HEK293 (cell line): ENCODE results near the gene NCSTN.

ENCODE experiments used
- CTCF ChIA-PET: fragments of 350-600 bp; formaldehyde crosslinking; extraction: SDS; loops from one replicate; lab custom pipeline; 2021; ENCODE audit warnings: antibody characterized with exemption; lab: Yijun Ruan, JAX
- POLR2A ChIA-PET: fragments of 300-600 bp; formaldehyde crosslinking; extraction: SDS; loops from one replicate; lab custom pipeline; 2020; ENCODE audit warnings: antibody characterized with exemption, inconsistent platforms; lab: Yijun Ruan, JAX
- H3K27ac ChIP-seq: fragments of 200-500 bp; sonication (Bioruptor generic); 2 replicates; pipeline ENCODE4 v1.5.1; 2014; ENCODE audit warnings: low read depth, low read length, control low read depth, inconsistent platforms; ENCODE audit errors: extremely low read depth
- H3K36me3 ChIP-seq, 2 experiments: fragments of 200-500 bp in 1 of 2; sonication (Bioruptor generic) in 1 of 2; 1 replicate in 1 of 2; 2 replicates in 1 of 2; pipeline ENCODE4 v1.5.1; 2014 to 2017; ENCODE audit warnings: inconsistent platforms in 2 of 2, low read length in 2 of 2; ENCODE audit not compliant: control insufficient read depth in 2 of 2, insufficient read depth in 1 of 2
- H3K4me1 ChIP-seq: fragments of 200-500 bp; sonication (Bioruptor generic); 2 replicates; pipeline ENCODE4 v1.5.1; 2014; ENCODE audit warnings: mild to moderate bottlenecking, low read length, inconsistent platforms; ENCODE audit not compliant: control insufficient read depth, insufficient read depth
- H3K4me3 ChIP-seq: 2 replicates; pipeline ENCODE4 v1.5.1; 2011; ENCODE audit warnings: low read depth, mild to moderate bottlenecking, control low read depth, low read length, moderate library complexity
- H3K9me3 ChIP-seq: fragments of 200-500 bp; sonication (Bioruptor generic); 2 replicates; pipeline ENCODE4 v1.5.1; 2014; ENCODE audit warnings: low read depth, low read length, inconsistent platforms; ENCODE audit not compliant: control insufficient read depth, insufficient read depth
- EGR2 ChIP-seq: fragments of 450-650 bp; formaldehyde crosslinking; IDR thresholded peaks from 2 replicates; pipeline ENCODE4 v1.5.1; 2016; ENCODE audit warnings: low read depth, missing biosample characterization, missing genetic modification characterization
- PATZ1 ChIP-seq: fragments of 450-650 bp; formaldehyde crosslinking; IDR thresholded peaks from 2 replicates; pipeline ENCODE4 v1.5.1; 2016; ENCODE audit warnings: missing biosample characterization, missing genetic modification characterization
- REST ChIP-seq: fragments of 450-650 bp; formaldehyde crosslinking; IDR thresholded peaks from 2 replicates; pipeline ENCODE4 v1.5.1; 2016; ENCODE audit warnings: missing biosample characterization, missing genetic modification characterization
- ZBTB20 ChIP-seq: fragments of 450-650 bp; formaldehyde crosslinking; IDR thresholded peaks from 2 replicates; pipeline ENCODE4 v1.5.1; 2016; ENCODE audit warnings: missing biosample characterization, missing genetic modification characterization
- ZFHX2 ChIP-seq: fragments of 450-650 bp; formaldehyde crosslinking; conservative IDR thresholded peaks from 2 replicates; pipeline ENCODE4 v1.5.1; 2016; ENCODE audit warnings: missing biosample characterization, missing genetic modification characterization
- ZFP69B ChIP-seq: fragments of 450-650 bp; formaldehyde crosslinking; IDR thresholded peaks from 2 replicates; pipeline ENCODE4 v1.5.1; 2016; ENCODE audit warnings: missing biosample characterization, missing genetic modification characterization
- ZNF335 ChIP-seq: fragments of 450-650 bp; formaldehyde crosslinking; conservative IDR thresholded peaks from 2 replicates; pipeline ENCODE4 v1.5.1; 2016; ENCODE audit warnings: missing biosample characterization, missing genetic modification characterization
- ZNF404 ChIP-seq: fragments of 450-650 bp; formaldehyde crosslinking; IDR thresholded peaks from 2 replicates; pipeline ENCODE4 v1.5.1; 2017; ENCODE audit warnings: missing biosample characterization, missing genetic modification characterization
- ZNF560 ChIP-seq: fragments of 450-650 bp; formaldehyde crosslinking; IDR thresholded peaks from 2 replicates; pipeline ENCODE4 v1.5.1; 2017; ENCODE audit warnings: missing biosample characterization, missing genetic modification characterization, borderline replicate concordance
- ZNF600 ChIP-seq: fragments of 450-650 bp; formaldehyde crosslinking; IDR thresholded peaks from 2 replicates; pipeline ENCODE4 v1.5.1; 2016; ENCODE audit warnings: missing biosample characterization, missing genetic modification characterization
- ZNF692 ChIP-seq: fragments of 450-650 bp; formaldehyde crosslinking; IDR thresholded peaks from 2 replicates; pipeline ENCODE4 v1.5.1; 2016; ENCODE audit warnings: missing biosample characterization, missing genetic modification characterization
- ZSCAN4 ChIP-seq: fragments of 450-650 bp; formaldehyde crosslinking; IDR thresholded peaks from 2 replicates; pipeline ENCODE4 v1.5.1; 2017; ENCODE audit warnings: missing biosample characterization, missing genetic modification characterization

The NCSTN gene

GRCh38 chr1:160400646-160401486 is 57.7 kb downstream of the NCSTN start (continued):
- TF ChIP-seq REST (peak; percentile 12; the same call in 1 of the 2 replicates), ZNF600 (tag by site-specific recombination) (peak; percentile 56; the same call in 1 of the 2 replicates), ZNF335 (tag by site-specific recombination) (peak; percentile 85), PATZ1 (peak; percentile 68)
- TF ChIP-seq, all 188 proteins: peak for 17

GRCh38 chr1:160401487-160401805 is 58.3 kb downstream of the NCSTN start:
- Histone ChIP-seq H3K36me3 (no peaks in the 10 kb centered on the region), H3K4me3 (peak overlapping the region; percentile 75), H3K27ac (no peak overlapping the region), H3K4me1 (no peaks in the 10 kb centered on the region), H3K9me3 (no peaks in the 10 kb centered on the region)
- ChIA-PET CTCF (interaction anchor here (1.4 kb wide), 1 partner anchor 26 kb away, joined by 5 read pairs; no protein-coding TSS in a partner anchor), POLR2A (no interaction called here)
- TF ChIP-seq ZNF560 (tag by site-specific recombination) (no peak), ZBTB20 (tag by site-specific recombination) (peak; percentile 56; the same call in 1 of the 2 replicates), ZNF600 (tag by site-specific recombination) (0 out of 2 replicates have a peak, but pooled peaks have one; percentile 38), ZNF404 (tag by site-specific recombination) (no peak), ZNF692 (peak; percentile 65), EGR2 (tag by site-specific recombination) (peak; percentile 36; the same call in 1 of the 2 replicates), ZFHX2 (tag by site-specific recombination) (peak; percentile 61), ZSCAN4 (tag by site-specific recombination) (peak; percentile 73), ZFP69B (tag by site-specific recombination) (peak; percentile 81)
